Measurements from ENCODE around the gene COL24A1. TPM values are rescaled to one million over a fixed set of nuclear protein-coding genes. Genes with fewer than 3 reads are reported as not detected.

Gene COL24A1
- total RNA-seq, 1 experiment from 2014 or later, result not detected

DNA sequence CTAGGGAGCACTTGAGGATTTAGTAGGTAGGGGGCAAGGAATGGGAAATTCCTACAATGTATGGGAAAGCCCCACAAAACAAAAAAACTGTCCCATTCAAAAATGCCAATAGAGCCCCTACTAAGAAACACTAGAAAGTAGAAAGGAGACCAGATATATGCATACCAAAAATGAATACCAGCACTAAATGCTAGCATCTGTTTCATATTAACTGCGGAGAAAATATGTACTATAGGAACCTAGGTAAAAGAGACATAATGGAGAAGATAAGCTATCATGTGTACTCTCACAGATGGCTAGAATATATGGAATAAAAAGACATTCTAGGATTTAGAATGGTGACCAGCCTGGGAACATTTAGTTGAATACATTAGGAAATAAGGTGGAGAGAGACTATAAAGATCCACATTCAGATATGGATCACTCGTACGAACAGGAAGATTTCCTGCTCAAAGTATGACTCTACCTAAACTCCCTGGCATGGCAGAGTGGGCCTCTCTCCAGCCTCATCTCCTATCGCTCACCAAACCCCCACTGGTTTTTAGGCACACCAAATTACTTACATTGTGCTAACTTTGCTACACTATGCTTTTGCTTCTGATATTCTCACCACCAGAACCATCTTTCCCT lies 466.7 kb downstream of the COL24A1 start (continued):
- TF ChIP-seq TCF7L2 (IDR thresholded peaks at IDR 0.05; ENCODE audit: borderline replicate concordance, extremely low read depth, insufficient read depth, insufficient read length) (no peak), SIN3A (IDR thresholded peaks at IDR 0.05; ENCODE audit: low read depth) (no peak), SP1 (IDR thresholded peaks at IDR 0.05; ENCODE audit: low read depth) (no peak), POLR2AphosphoS5 (IDR thresholded peaks at IDR 0.05; ENCODE audit: low read depth, low read length) (no peak), RAD21 (IDR thresholded peaks at IDR 0.05; ENCODE audit: low read depth) (no peak), YY1 (IDR thresholded peaks at IDR 0.05; ENCODE audit: extremely low read depth, insufficient replicate concordance, low read depth, low read length) (no peak), ELF1 (IDR thresholded peaks at IDR 0.05; ENCODE audit: borderline replicate concordance, low read depth) (no peak)

DNA sequence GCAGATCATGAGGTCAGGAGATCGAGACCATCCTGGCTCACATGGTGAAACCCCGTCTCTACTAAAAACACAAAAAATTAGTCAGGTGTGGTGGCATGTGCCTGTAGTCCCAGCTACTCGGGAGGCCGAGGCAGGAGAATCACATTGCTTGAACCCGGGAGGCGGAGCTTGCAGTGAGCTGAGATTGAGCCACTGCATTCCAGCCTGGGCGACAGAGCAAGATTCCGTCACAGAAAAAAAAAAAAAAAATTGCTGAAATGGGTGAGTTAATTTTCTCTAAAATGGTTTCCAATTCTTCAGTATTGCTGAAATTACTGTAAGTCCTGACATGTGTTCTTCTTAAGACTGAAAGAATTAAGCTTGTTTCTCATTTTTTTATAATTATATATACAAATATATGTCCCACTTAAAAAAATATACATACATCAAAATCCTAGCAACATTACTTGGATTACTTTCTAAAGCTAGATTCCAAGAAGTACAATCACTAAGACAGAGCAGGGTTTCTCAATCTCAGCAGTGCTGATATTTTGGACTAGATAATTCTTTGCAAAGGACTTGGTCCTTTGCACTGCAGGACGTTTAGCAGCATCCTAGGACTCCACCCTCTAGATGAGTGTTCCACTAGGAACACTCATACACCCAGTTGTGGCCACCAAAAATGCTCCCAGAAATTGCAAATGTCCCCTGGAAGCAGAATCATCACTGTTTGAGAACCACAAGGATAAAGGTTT lies 473.1 kb downstream of the COL24A1 start:
- ATAC-seq, result no peak
- intact Hi-C loops (cut with micrococcal nuclease), result no loop called here
- Histone ChIP-seq H3K4me2 (ENCODE audit: low read length) (no peak overlapping the region), H4K20me1 (ENCODE audit: insufficient read depth) (peaks cover under 1% of the 10 kb centered on the region; the same call in 1 of the 2 replicates), H3K27ac (ENCODE audit: low read depth, low read length) (no peak overlapping the region), H2AFZ (ENCODE audit: low read depth, low read length, poor library complexity, severe bottlenecking) (no peak overlapping the region), H3K36me3 (ENCODE audit: control insufficient read depth in 1 of 2, insufficient read depth in 2 of 2, low read length in 2 of 2) (peaks cover 0 to 11% of the 10 kb centered on the region in 2 experiments; a peak in 1 of 4 replicates), H3K4me3 (replicated peaks in 1 of 2; ENCODE audit: low read depth in 1 of 2, low read length in 2 of 2) (no peak overlapping the region), H3K9ac (ENCODE audit: low read length) (no peak overlapping the region), H3K9me3 (ENCODE audit: control insufficient read depth in 1 of 2, insufficient read depth in 1 of 2, low read depth in 1 of 2, low read length in 2 of 2) (no peaks in the 10 kb centered on the region), H3K9me2 (ENCODE audit: insufficient read depth) (peaks cover 3% of the 10 kb centered on the region; the same call in 1 of the 2 replicates), H3K79me2 (ENCODE audit: insufficient read depth, low read length) (peaks cover 42% of the 10 kb centered on the region), H3K27me3 (ENCODE audit: insufficient read depth, low read length) (no peaks in the 10 kb centered on the region), H3K4me1 (ENCODE audit: control insufficient read depth in 1 of 2, insufficient read depth in 2 of 2, low read length in 2 of 2) (no peaks in the 10 kb centered on the region)
- DNase-seq (ENCODE audit: low read depth, low spot score), result no peak
- CTCF ChIA-PET, result interaction anchor here (2.1 kb wide), 1 partner anchor 9 kb away, joined by 8 read pairs; no protein-coding TSS in a partner anchor
- BruUV-seq (replicated peaks), result no TSS peak
- RAD21 ChIA-PET (ENCODE audit: low non-redundant PET in 1 of 2, low total read pairs in 2 of 2, uncharacterized antibody in 2 of 2, unreplicated experiment in 2 of 2), result no interaction called here
- POLR2A ChIA-PET, result no interaction called here
- TF ChIP-seq CBX3 (IDR thresholded peaks at IDR 0.05; ENCODE audit: low read depth) (no peak), ZFX (IDR thresholded peaks at IDR 0.05) (no peak), POLR2AphosphoS5 (IDR thresholded peaks at IDR 0.05; ENCODE audit: low read depth, low read length) (no peak), SIN3A (IDR thresholded peaks at IDR 0.05; ENCODE audit: low read depth) (no peak), POLR2A (IDR thresholded peaks at IDR 0.05; ENCODE audit: borderline replicate concordance, extremely low read depth, insufficient read depth, insufficient read length) (no peak), EZH2phosphoT487 (IDR thresholded peaks at IDR 0.05; ENCODE audit: borderline replicate concordance) (no peak), FOSL1 (IDR thresholded peaks at IDR 0.05; ENCODE audit: low read depth) (no peak), JUND (IDR thresholded peaks at IDR 0.05) (no peak), RAD21 (IDR thresholded peaks at IDR 0.05; ENCODE audit: low read depth) (no peak), TCF7L2 (IDR thresholded peaks at IDR 0.05; ENCODE audit: borderline replicate concordance, extremely low read depth, insufficient read depth, insufficient read length) (no peak), ZNF274 (IDR thresholded peaks at IDR 0.05; ENCODE audit: low read depth, low read length) (no peak), SP1 (IDR thresholded peaks at IDR 0.05; ENCODE audit: low read depth) (no peak), CEBPB (IDR thresholded peaks at IDR 0.05; ENCODE audit: low read depth) (no peak), ELF1 (IDR thresholded peaks at IDR 0.05; ENCODE audit: borderline replicate concordance, low read depth) (no peak), YY1 (IDR thresholded peaks at IDR 0.05; ENCODE audit: extremely low read depth, insufficient replicate concordance, low read depth, low read length) (no peak)
- TF ChIP-seq, protein P1, sequence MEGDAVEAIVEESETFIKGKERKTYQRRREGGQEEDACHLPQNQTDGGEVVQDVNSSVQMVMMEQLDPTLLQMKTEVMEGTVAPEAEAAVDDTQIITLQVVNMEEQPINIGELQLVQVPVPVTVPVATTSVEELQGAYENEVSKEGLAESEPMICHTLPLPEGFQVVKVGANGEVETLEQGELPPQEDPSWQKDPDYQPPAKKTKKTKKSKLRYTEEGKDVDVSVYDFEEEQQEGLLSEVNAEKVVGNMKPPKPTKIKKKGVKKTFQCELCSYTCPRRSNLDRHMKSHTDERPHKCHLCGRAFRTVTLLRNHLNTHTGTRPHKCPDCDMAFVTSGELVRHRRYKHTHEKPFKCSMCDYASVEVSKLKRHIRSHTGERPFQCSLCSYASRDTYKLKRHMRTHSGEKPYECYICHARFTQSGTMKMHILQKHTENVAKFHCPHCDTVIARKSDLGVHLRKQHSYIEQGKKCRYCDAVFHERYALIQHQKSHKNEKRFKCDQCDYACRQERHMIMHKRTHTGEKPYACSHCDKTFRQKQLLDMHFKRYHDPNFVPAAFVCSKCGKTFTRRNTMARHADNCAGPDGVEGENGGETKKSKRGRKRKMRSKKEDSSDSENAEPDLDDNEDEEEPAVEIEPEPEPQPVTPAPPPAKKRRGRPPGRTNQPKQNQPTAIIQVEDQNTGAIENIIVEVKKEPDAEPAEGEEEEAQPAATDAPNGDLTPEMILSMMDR (IDR thresholded peaks at IDR 0.05 in 2 of 3, conservative IDR thresholded peaks at IDR 0.05 in 1 of 3; ENCODE audit: borderline replicate concordance in 1 of 3, insufficient read depth in 1 of 3, low read depth in 2 of 3, low read length in 2 of 3), result no peak
- TF ChIP-seq, protein P2, sequence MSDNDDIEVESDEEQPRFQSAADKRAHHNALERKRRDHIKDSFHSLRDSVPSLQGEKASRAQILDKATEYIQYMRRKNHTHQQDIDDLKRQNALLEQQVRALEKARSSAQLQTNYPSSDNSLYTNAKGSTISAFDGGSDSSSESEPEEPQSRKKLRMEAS (IDR thresholded peaks at IDR 0.05), result no peak
- TF ChIP-seq, protein P3, sequence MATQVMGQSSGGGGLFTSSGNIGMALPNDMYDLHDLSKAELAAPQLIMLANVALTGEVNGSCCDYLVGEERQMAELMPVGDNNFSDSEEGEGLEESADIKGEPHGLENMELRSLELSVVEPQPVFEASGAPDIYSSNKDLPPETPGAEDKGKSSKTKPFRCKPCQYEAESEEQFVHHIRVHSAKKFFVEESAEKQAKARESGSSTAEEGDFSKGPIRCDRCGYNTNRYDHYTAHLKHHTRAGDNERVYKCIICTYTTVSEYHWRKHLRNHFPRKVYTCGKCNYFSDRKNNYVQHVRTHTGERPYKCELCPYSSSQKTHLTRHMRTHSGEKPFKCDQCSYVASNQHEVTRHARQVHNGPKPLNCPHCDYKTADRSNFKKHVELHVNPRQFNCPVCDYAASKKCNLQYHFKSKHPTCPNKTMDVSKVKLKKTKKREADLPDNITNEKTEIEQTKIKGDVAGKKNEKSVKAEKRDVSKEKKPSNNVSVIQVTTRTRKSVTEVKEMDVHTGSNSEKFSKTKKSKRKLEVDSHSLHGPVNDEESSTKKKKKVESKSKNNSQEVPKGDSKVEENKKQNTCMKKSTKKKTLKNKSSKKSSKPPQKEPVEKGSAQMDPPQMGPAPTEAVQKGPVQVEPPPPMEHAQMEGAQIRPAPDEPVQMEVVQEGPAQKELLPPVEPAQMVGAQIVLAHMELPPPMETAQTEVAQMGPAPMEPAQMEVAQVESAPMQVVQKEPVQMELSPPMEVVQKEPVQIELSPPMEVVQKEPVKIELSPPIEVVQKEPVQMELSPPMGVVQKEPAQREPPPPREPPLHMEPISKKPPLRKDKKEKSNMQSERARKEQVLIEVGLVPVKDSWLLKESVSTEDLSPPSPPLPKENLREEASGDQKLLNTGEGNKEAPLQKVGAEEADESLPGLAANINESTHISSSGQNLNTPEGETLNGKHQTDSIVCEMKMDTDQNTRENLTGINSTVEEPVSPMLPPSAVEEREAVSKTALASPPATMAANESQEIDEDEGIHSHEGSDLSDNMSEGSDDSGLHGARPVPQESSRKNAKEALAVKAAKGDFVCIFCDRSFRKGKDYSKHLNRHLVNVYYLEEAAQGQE (IDR thresholded peaks at IDR 0.05; ENCODE audit: low read depth), result no peak

Data from HCT116 (cell line).